Endothelial cell of umbilical vein (primary cell): ENCODE data around the gene SLC1A7. TPM values are rescaled to one million over a fixed set of nuclear protein-coding genes. Genes with fewer than 3 reads are reported as not detected.

Experiments used
- BruUV-seq: library from RNA; stranded (reverse); fragments of 400-500 nt; replicated peaks from 2 replicates; lab custom pipeline; 2021; lab: Mats Ljungman, UMichigan
- CTCF ChIA-PET: fragments of 300-600, 350-600 bp; sonication (Branson Sonifier 250); formaldehyde crosslinking; loops from one replicate; lab custom pipeline; 2021; ENCODE audit warnings: antibody characterized with exemption, inconsistent platforms; lab: Charles Lee
- POLR2A ChIA-PET: fragments of 300-600, 350-600 bp; sonication (Branson Sonifier 250); formaldehyde crosslinking; loops from one replicate; lab custom pipeline; 2021; ENCODE audit warnings: antibody characterized with exemption, inconsistent platforms; lab: Charles Lee
- DNase-seq: peaks from one replicate; pipeline ENCODE4 v3.0.0-alpha.2; 2011; ENCODE audit warnings: low read depth, low spot score
- FAIRE-seq: peaks from 2 replicates; lab custom pipeline; 2011; peaks lifted over from hg19 to GRCh38; lab: Jason Lieb, UNC
- H2AFZ ChIP-seq: 2 replicates; pipeline ENCODE4 v1.6.0; 2012; ENCODE audit warnings: low read depth, low read length, control low read depth, inconsistent platforms
- H3K27ac ChIP-seq: 2 replicates; pipeline ENCODE4 v1.5.1; 2011; ENCODE audit warnings: low read depth, mild to moderate bottlenecking, control low read depth, low read length, moderate library complexity; ENCODE audit not compliant: insufficient read depth
- H3K27me3 ChIP-seq, 2 experiments: 2 replicates each; pipeline versions ENCODE4 v1.6.0 to v1.6.1; 2011; ENCODE audit warnings: low read length in 2 of 2, mixed read lengths in 1 of 2; ENCODE audit not compliant: control insufficient read depth in 2 of 2, insufficient read depth in 2 of 2
- H3K36me3 ChIP-seq, 2 experiments: 2 replicates in 1 of 2; 3 replicates in 1 of 2; pipeline ENCODE4 v1.5.1; 2011; ENCODE audit warnings: low read length in 2 of 2, mild to moderate bottlenecking in 1 of 2, moderate library complexity in 1 of 2; ENCODE audit not compliant: control insufficient read depth in 2 of 2, insufficient read depth in 2 of 2; ENCODE audit errors: extremely low read depth in 1 of 2
- H3K4me1 ChIP-seq: 3 replicates; pipeline ENCODE4 v1.5.1; 2011; ENCODE audit warnings: mild to moderate bottlenecking, low read length; ENCODE audit not compliant: control insufficient read depth, insufficient read depth; ENCODE audit errors: extremely low read depth
- H3K4me2 ChIP-seq: 2 replicates; pipeline ENCODE4 v1.6.1; 2011; ENCODE audit warnings: low read length, control low read depth, mixed read lengths; ENCODE audit not compliant: insufficient read depth
- H3K4me3 ChIP-seq, 3 experiments: fragments of 200-600 bp in 1 of 3; sonication (generic), shearing (Covaris generic) in 1 of 3; replicated peaks in 1 of 3; 2 replicates each; pipeline ENCODE4 v1.5.1; 2011 to 2016; ENCODE audit warnings: control low read depth in 3 of 3, low read length in 3 of 3, mild to moderate bottlenecking in 2 of 3, inconsistent platforms in 1 of 3, low read depth in 1 of 3, moderate library complexity in 1 of 3; ENCODE audit not compliant: insufficient read depth in 1 of 3
- H3K79me2 ChIP-seq: 2 replicates; pipeline ENCODE4 v1.6.0; 2012; ENCODE audit warnings: low read length, inconsistent platforms; ENCODE audit not compliant: control insufficient read depth, insufficient read depth
- H3K9ac ChIP-seq: replicated peaks from 2 replicates; pipeline ENCODE3; 2011; ENCODE audit warnings: low read length, control low read depth; ENCODE audit not compliant: insufficient read depth; ENCODE audit errors: extremely low read depth
- H3K9me1 ChIP-seq: replicated peaks from 3 replicates; pipeline ENCODE4 v1.6.0; 2011; ENCODE audit warnings: mild to moderate bottlenecking, low read length; ENCODE audit not compliant: control insufficient read depth, insufficient read depth; ENCODE audit errors: extremely low read depth
- H3K9me3 ChIP-seq: replicated peaks from 2 replicates; pipeline ENCODE4 v1.5.1; 2012; ENCODE audit warnings: low read length, inconsistent platforms; ENCODE audit not compliant: control insufficient read depth, insufficient read depth
- H4K20me1 ChIP-seq: replicated peaks from 2 replicates; pipeline ENCODE3; 2011; ENCODE audit warnings: mild to moderate bottlenecking, low read length; ENCODE audit not compliant: control insufficient read depth, insufficient read depth; ENCODE audit errors: extremely low read depth
- CTCF ChIP-seq, 2 donors: IDR thresholded peaks; 1 replicate in 1 of 2; 2 replicates in 1 of 2; pipeline ENCODE4 v1.5.1; 2011; ENCODE audit warnings: low read length in 2 of 2, mild to moderate bottlenecking in 2 of 2, moderate library complexity in 2 of 2, control low read depth in 1 of 2, inconsistent platforms in 1 of 2, low read depth in 1 of 2; ENCODE audit not compliant: insufficient read depth in 1 of 2; ENCODE audit errors: extremely low read depth in 1 of 2
- EZH2 ChIP-seq: IDR thresholded peaks from 2 replicates; pipeline ENCODE4 v1.6.1; 2012; ENCODE audit warnings: borderline replicate concordance, low read depth, mild to moderate bottlenecking, moderate library complexity, low read length, inconsistent platforms; ENCODE audit not compliant: severe bottlenecking
- FOS ChIP-seq: IDR thresholded peaks from 2 replicates; pipeline ENCODE4 v1.6.1; 2011; ENCODE audit warnings: mild to moderate bottlenecking, low read length, moderate library complexity, borderline replicate concordance; ENCODE audit not compliant: insufficient read depth
- GATA2 ChIP-seq: IDR thresholded peaks from 2 replicates; pipeline ENCODE4 v1.7.0; 2011; ENCODE audit warnings: low read depth, mild to moderate bottlenecking, moderate library complexity, mixed read lengths, low read length; ENCODE audit not compliant: insufficient read length, insufficient read depth
- JUN ChIP-seq: IDR thresholded peaks from 2 replicates; pipeline ENCODE4 v1.6.1; 2011; ENCODE audit warnings: borderline replicate concordance, low read depth; ENCODE audit not compliant: insufficient read length, insufficient read depth
- MYC ChIP-seq: IDR thresholded peaks from one replicate; pipeline ENCODE4 v1.6.1; 2011; ENCODE audit warnings: mild to moderate bottlenecking, low read depth, low read length
- POLR2A ChIP-seq: IDR thresholded peaks from 2 replicates; pipeline ENCODE4 v1.6.1; 2012; ENCODE audit warnings: low read depth, mild to moderate bottlenecking, control low read depth, low read length
- POLR2AphosphoS5 ChIP-seq: IDR thresholded peaks from 2 replicates; pipeline ENCODE4 v1.6.1; 2012; ENCODE audit warnings: low read depth, mild to moderate bottlenecking, control low read depth, low read length, moderate library complexity; ENCODE audit not compliant: insufficient read depth
- dilution Hi-C: fragments of 300-500 bp; cut with MboI; formaldehyde crosslinking; loops from one replicate; pipeline ENCODE4 v1.15.0; 2019; ENCODE audit warnings: low sequenced_read_pairs; ENCODE audit not compliant: extremely low pct_ligation_motif_present
- intact Hi-C: fragments of 100-400 bp; cut with micrococcal nuclease; formaldehyde crosslinking; loops from one replicate; pipeline ENCODE4 v1.10.0; 2022
- polyA plus RNA-seq, 4 experiments: library from polyadenylated mRNA; depleted of rRNA in 3 of 4; stranded (reverse) in 3 of 4; unstranded in 1 of 4; fragments of >200 nt; gene quantifications; 2 replicates each; pipeline versions ENCODE4 v1.2.1 to v1.2.3, GENCODE V29; 2011 to 2012; ENCODE audit warnings: missing spikeins in 1 of 4
- total RNA-seq: library from RNA; stranded (reverse); gene quantifications from 2 replicates; pipeline ENCODE4 v1.2.3, GENCODE V29; 2021
- TF ChIP-seq, protein P1 (sequence below): IDR thresholded peaks from 2 replicates; pipeline ENCODE4 v1.6.1; 2011; ENCODE audit not compliant: insufficient read depth, insufficient read length

SLC1A7 gene
- total and polyA plus RNA-seq, 2 donors (not counting 3 experiments of a cell fraction or from before 2014, with no cell fraction given), result not detected

DNA sequence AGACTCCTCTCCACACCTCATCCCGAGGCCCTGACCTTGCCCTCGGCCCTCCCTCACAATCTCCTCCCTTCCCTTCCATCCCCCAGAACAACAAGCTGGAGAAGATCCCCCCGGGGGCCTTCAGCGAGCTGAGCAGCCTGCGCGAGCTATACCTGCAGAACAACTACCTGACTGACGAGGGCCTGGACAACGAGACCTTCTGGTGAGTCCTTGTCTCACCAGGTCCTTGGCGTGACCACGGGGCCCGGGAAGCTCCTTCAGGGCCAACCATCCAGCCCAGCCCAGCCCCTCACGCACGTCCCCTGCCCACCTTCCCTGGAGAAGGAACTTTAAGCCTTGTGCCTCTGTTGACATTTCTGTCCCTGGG, 64.9 kb downstream of the SLC1A7 start:
- no TSS peak for BruUV-seq
- CTCF ChIA-PET, result interaction anchor here (0.8 to 1.0 kb wide), 2 partner anchors 11 to 77 kb away, joined by 3 read pairs; no protein-coding TSS in a partner anchor

More for the DNA sequence above, 64.9 kb downstream of the SLC1A7 start:
- POLR2A ChIA-PET, result no interaction called here
- Histone ChIP-seq H3K79me2 (no peaks in the 10 kb centered on the region), H4K20me1 (no peaks in the 10 kb centered on the region), H3K27me3 (no peaks in the 10 kb centered on the region), H3K27ac (no peak overlapping the region), H3K9ac (no peak overlapping the region), H2AFZ (no peak overlapping the region), H3K9me1 (no peaks in the 10 kb centered on the region), H3K9me3 (no peaks in the 10 kb centered on the region), H3K4me1 (no peaks in the 10 kb centered on the region), H3K4me3 (no peak overlapping the region), H3K4me2 (no peak overlapping the region), H3K36me3 (no peaks in the 10 kb centered on the region)
- dilution Hi-C loops (no loop called here), intact Hi-C loops (no loop called here)
- DNase-seq, result no peak
- TF ChIP-seq, protein P1, sequence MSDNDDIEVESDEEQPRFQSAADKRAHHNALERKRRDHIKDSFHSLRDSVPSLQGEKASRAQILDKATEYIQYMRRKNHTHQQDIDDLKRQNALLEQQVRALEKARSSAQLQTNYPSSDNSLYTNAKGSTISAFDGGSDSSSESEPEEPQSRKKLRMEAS, result no peak
- no peak for TF ChIP-seq POLR2AphosphoS5
- TF ChIP-seq GATA2, result no peak
- no peak for TF ChIP-seq MYC
- TF ChIP-seq FOS, result no peak
- TF ChIP-seq JUN, result no peak
- TF ChIP-seq EZH2, result no peak
- TF ChIP-seq CTCF (IDR thresholded peaks at IDR 0.05; ENCODE audit: extremely low read depth in 1 of 2, insufficient read depth in 1 of 2, low read depth in 1 of 2, low read length in 2 of 2), result no peak
- no peak for TF ChIP-seq POLR2A
- no peak for FAIRE-seq
